ENCODE measurements around the gene FRMD7. TPM values are rescaled to one million over a fixed set of nuclear protein-coding genes. Genes with fewer than 3 reads are reported as not detected.

FRMD7 gene
- total RNA-seq, 1 experiment from 2014 or later = not detected

GRCh38 chrX:132171881-132172280 is 44.1 kb upstream of the FRMD7 start:
- Mint-ChIP-seq H3K4me1 (peaks cover 3% of the 10 kb centered on the region), H3K27me3 (ENCODE audit: low read depth) (no peaks in the 10 kb centered on the region; the same call in 1 of the 2 replicates), H3K36me3 (no peaks in the 10 kb centered on the region), H3K9me3 (no peaks in the 10 kb centered on the region), H3K4me3 (no peak overlapping the region), H3K27ac (no peak overlapping the region)
- POLR2A ChIA-PET = no interaction called here
- DNase-seq (ENCODE audit: low spot score) (no peak), ATAC-seq (no peak)
- CTCF ChIA-PET = interaction anchor here (0.8 to 2.0 kb wide), 2 partner anchors 46 to 79 kb away, joined by 3 to 7 read pairs; no protein-coding TSS in a partner anchor
- no peak for TF ChIP-seq PREB (CRISPR knock-in tag; IDR thresholded peaks at IDR 0.05; ENCODE audit: borderline replicate concordance)
- TF ChIP-seq GABPB1 (CRISPR knock-in tag; IDR thresholded peaks at IDR 0.05) = no peak
- TF ChIP-seq TEAD1 (CRISPR knock-in tag; IDR thresholded peaks at IDR 0.05) = no peak
- no peak for TF ChIP-seq TEAD4 (CRISPR knock-in tag; IDR thresholded peaks at IDR 0.05)
- no peak for TF ChIP-seq HMGA2 (CRISPR knock-in tag; IDR thresholded peaks at IDR 0.05)
- TF ChIP-seq CREM (CRISPR knock-in tag; IDR thresholded peaks at IDR 0.05) = no peak
- no peak for TF ChIP-seq FOXJ3 (CRISPR knock-in tag; IDR thresholded peaks at IDR 0.05; ENCODE audit: borderline replicate concordance)
- no peak for TF ChIP-seq RELA (CRISPR knock-in tag; IDR thresholded peaks at IDR 0.05; ENCODE audit: borderline replicate concordance)
- TF ChIP-seq FOXK1 (CRISPR knock-in tag; IDR thresholded peaks at IDR 0.05) = no peak
- TF ChIP-seq ZNF281 (CRISPR knock-in tag; IDR thresholded peaks at IDR 0.05) = no peak
- no peak for TF ChIP-seq ATF3 (CRISPR knock-in tag; conservative IDR thresholded peaks at IDR 0.05)

GRCh38 chrX:132171478-132171877 is 43.7 kb upstream of the FRMD7 start:
- DNase-seq (ENCODE audit: low spot score) (no peak), ATAC-seq (no peak)
- TF ChIP-seq JUN (CRISPR knock-in tag; IDR thresholded peaks at IDR 0.05) = no peak
- no peak for TF ChIP-seq ZNF416 (CRISPR knock-in tag; IDR thresholded peaks at IDR 0.05)
- no peak for TF ChIP-seq AFF4 (CRISPR knock-in tag; IDR thresholded peaks at IDR 0.05; ENCODE audit: borderline replicate concordance)
- no peak for TF ChIP-seq ZNF281 (CRISPR knock-in tag; IDR thresholded peaks at IDR 0.05)
- TF ChIP-seq SOX15 (CRISPR knock-in tag; IDR thresholded peaks at IDR 0.05) = no peak
- TF ChIP-seq JAZF1 (CRISPR knock-in tag; IDR thresholded peaks at IDR 0.05) = no peak
- no peak for TF ChIP-seq RORB (CRISPR knock-in tag; IDR thresholded peaks at IDR 0.05)
- POLR2A ChIA-PET = no interaction called here
- Mint-ChIP-seq H3K27me3 (ENCODE audit: low read depth) (no peaks in the 10 kb centered on the region; the same call in 1 of the 2 replicates), H3K36me3 (no peaks in the 10 kb centered on the region), H3K4me1 (peaks cover 3% of the 10 kb centered on the region), H3K9me3 (no peaks in the 10 kb centered on the region), H3K27ac (no peak overlapping the region), H3K4me3 (no peak overlapping the region)
- CTCF ChIA-PET = interaction anchor here (0.8 to 2.0 kb wide), 2 partner anchors 46 to 79 kb away, joined by 3 to 7 read pairs; no protein-coding TSS in a partner anchor

Measured in WTC11 (cell line).